AML-193 (cell line): ENCODE measurements around the gene ISCU.
"Not testable (repeated sequence)": the region's sequence is repeated elsewhere in the genome, so short reads cannot be mapped to it uniquely, and the experiment has no call there.

ENCODE experiments used
- DNase-seq, 2 experiments: peaks; one replicate each; lab custom pipeline; 2025; lab: John Stamatoyannopoulos, UW

ISCU gene

GRCh38 chr12:108618079-108618952 lies 55.9 kb downstream of the ISCU start:
- peak; percentile 55 to 71 for DNase-seq

- DNase-seq = not testable (repeated sequence)
These were observed 56.5 kb downstream of the ISCU start for GRCh38 chr12:108618953-108619274.
